HEK293 (cell line): ENCODE results near the gene ITPR3.

Experiments used
- CTCF ChIA-PET: fragments of 350-600 bp; formaldehyde crosslinking; extraction: SDS; loops from one replicate; lab custom pipeline; 2021; ENCODE audit warnings: antibody characterized with exemption; lab: Yijun Ruan, JAX
- POLR2A ChIA-PET: fragments of 300-600 bp; formaldehyde crosslinking; extraction: SDS; loops from one replicate; lab custom pipeline; 2020; ENCODE audit warnings: antibody characterized with exemption, inconsistent platforms; lab: Yijun Ruan, JAX
- H3K27ac ChIP-seq: fragments of 200-500 bp; sonication (Bioruptor generic); 2 replicates; pipeline ENCODE4 v1.5.1; 2014; ENCODE audit warnings: low read depth, low read length, control low read depth, inconsistent platforms; ENCODE audit errors: extremely low read depth
- H3K36me3 ChIP-seq, 2 experiments: fragments of 200-500 bp in 1 of 2; sonication (Bioruptor generic) in 1 of 2; 1 replicate in 1 of 2; 2 replicates in 1 of 2; pipeline ENCODE4 v1.5.1; 2014 to 2017; ENCODE audit warnings: inconsistent platforms in 2 of 2, low read length in 2 of 2; ENCODE audit not compliant: control insufficient read depth in 2 of 2, insufficient read depth in 1 of 2
- H3K4me1 ChIP-seq: fragments of 200-500 bp; sonication (Bioruptor generic); 2 replicates; pipeline ENCODE4 v1.5.1; 2014; ENCODE audit warnings: mild to moderate bottlenecking, low read length, inconsistent platforms; ENCODE audit not compliant: control insufficient read depth, insufficient read depth
- H3K4me3 ChIP-seq: 2 replicates; pipeline ENCODE4 v1.5.1; 2011; ENCODE audit warnings: low read depth, mild to moderate bottlenecking, control low read depth, low read length, moderate library complexity
- H3K9me3 ChIP-seq: fragments of 200-500 bp; sonication (Bioruptor generic); 2 replicates; pipeline ENCODE4 v1.5.1; 2014; ENCODE audit warnings: low read depth, low read length, inconsistent platforms; ENCODE audit not compliant: control insufficient read depth, insufficient read depth
- EGR2 ChIP-seq: fragments of 450-650 bp; formaldehyde crosslinking; IDR thresholded peaks from 2 replicates; pipeline ENCODE4 v1.5.1; 2016; ENCODE audit warnings: low read depth, missing biosample characterization, missing genetic modification characterization
- KLF10 ChIP-seq: fragments of 450-650 bp; IDR thresholded peaks from 2 replicates; pipeline ENCODE4 v1.5.1; 2018; ENCODE audit warnings: missing biosample characterization, mild to moderate bottlenecking, missing genetic modification characterization
- MEIS1 ChIP-seq: sonication (generic); formaldehyde crosslinking; IDR thresholded peaks from 2 replicates; pipeline ENCODE4 v1.8.1; 2022; ENCODE audit warnings: missing genetic modification reagents, mild to moderate bottlenecking, borderline replicate concordance
- SP7 ChIP-seq: fragments of 450-650 bp; formaldehyde crosslinking; IDR thresholded peaks from 2 replicates; pipeline ENCODE4 v1.5.1; 2016; ENCODE audit warnings: missing biosample characterization, missing genetic modification characterization
- ZBTB20 ChIP-seq: fragments of 450-650 bp; formaldehyde crosslinking; IDR thresholded peaks from 2 replicates; pipeline ENCODE4 v1.5.1; 2016; ENCODE audit warnings: missing biosample characterization, missing genetic modification characterization
- ZNF184 ChIP-seq: fragments of 450-650 bp; IDR thresholded peaks from 2 replicates; pipeline ENCODE4 v1.5.1; 2018; ENCODE audit warnings: missing biosample characterization, mild to moderate bottlenecking, missing genetic modification characterization
- ZNF274 ChIP-seq, 2 experiments: fragments of 200-500 bp in 1 of 2; fragments of 450-650 bp in 1 of 2; sonication (Bioruptor generic) in 1 of 2; formaldehyde crosslinking in 1 of 2; IDR thresholded peaks; 2 replicates each; pipeline versions ENCODE4 v1.5.1 to v1.6.1; 2014 to 2016; ENCODE audit warnings: borderline replicate concordance in 1 of 2, inconsistent platforms in 1 of 2, low read length in 1 of 2, missing biosample characterization in 1 of 2, missing genetic modification characterization in 1 of 2
- ZNF350 ChIP-seq: fragments of 450-650 bp; formaldehyde crosslinking; IDR thresholded peaks from 2 replicates; pipeline ENCODE4 v1.5.0; 2017; ENCODE audit warnings: missing biosample characterization, mild to moderate bottlenecking, missing genetic modification characterization
- ZNF354C ChIP-seq: fragments of 450-650 bp; formaldehyde crosslinking; IDR thresholded peaks from 2 replicates; pipeline ENCODE4 v1.5.1; 2016; ENCODE audit warnings: missing biosample characterization, missing genetic modification characterization, low read depth, borderline replicate concordance
- ZNF600 ChIP-seq: fragments of 450-650 bp; formaldehyde crosslinking; IDR thresholded peaks from 2 replicates; pipeline ENCODE4 v1.5.1; 2016; ENCODE audit warnings: missing biosample characterization, missing genetic modification characterization
- ZNF624 ChIP-seq: fragments of 450-650 bp; formaldehyde crosslinking; IDR thresholded peaks from 2 replicates; pipeline ENCODE4 v1.5.1; 2017; ENCODE audit warnings: missing biosample characterization, missing genetic modification characterization
- TF ChIP-seq, protein P1 (sequence below): fragments of 450-650 bp; formaldehyde crosslinking; conservative IDR thresholded peaks from 2 replicates; pipeline ENCODE4 v1.5.1; 2016; ENCODE audit warnings: low read depth, missing biosample characterization, missing genetic modification characterization
- TF ChIP-seq, protein P2 (sequence below): fragments of 450-650 bp; formaldehyde crosslinking; IDR thresholded peaks from 2 replicates; pipeline ENCODE4 v1.5.1; 2016; ENCODE audit warnings: missing biosample characterization, missing genetic modification characterization
- TF ChIP-seq, protein P3 (sequence below): fragments of 450-650 bp; formaldehyde crosslinking; IDR thresholded peaks from 2 replicates; pipeline ENCODE4 v1.5.1; 2016; ENCODE audit warnings: missing biosample characterization, missing genetic modification characterization

Gene ITPR3

DNA sequence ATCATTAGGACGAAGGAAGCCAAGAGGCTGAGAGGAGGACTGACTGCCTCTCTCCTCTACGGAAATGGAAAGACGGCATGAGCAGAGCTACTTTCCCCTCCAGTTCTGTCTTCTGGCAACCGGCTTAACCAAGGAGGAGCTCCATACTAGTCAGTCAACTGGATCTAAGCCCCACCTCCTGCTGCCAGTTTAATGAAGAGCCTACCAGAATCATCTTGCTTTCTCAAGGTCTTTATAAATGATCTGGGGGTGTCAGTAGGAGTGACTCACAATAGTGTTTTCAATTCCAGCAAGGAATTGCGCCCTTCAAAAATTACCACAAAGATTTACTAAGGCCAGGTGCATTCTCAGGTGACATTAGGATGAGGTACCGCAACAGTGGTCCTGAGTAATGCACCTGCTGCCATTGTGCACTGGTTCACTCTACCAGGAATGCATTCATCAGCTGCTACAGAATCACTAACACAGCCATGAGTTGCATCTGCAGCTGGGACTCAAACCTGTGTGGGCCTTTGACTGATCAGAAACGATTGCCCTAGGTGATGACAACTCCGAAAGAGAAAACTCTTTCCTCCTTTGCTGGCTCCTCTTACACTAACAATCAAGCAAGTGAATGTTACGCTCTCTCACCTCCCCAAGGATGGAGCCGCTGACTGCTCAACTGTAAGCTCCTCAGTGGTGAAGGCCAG is 87.5 kb downstream of the ITPR3 start:
- ChIA-PET CTCF (interaction anchor here (0.7 to 4.4 kb wide), 6 partner anchors 7 to 123 kb away, joined by 3 to 75 read pairs (median 6); no protein-coding TSS in a partner anchor), POLR2A (interaction anchor here (0.9 to 1.0 kb wide), 2 partner anchors 40 to 340 kb away, joined by 3 read pairs; no protein-coding TSS in a partner anchor)
- H3K4me3 ChIP-seq, result no peak overlapping the region
- no peaks in the 10 kb centered on the region for H3K9me3 ChIP-seq
- H3K27ac ChIP-seq, result no peak overlapping the region
- peaks cover 9% of the 10 kb centered on the region; the same call in 1 of the 2 replicates for H3K4me1 ChIP-seq
- peaks cover 11 to 47% of the 10 kb centered on the region in 2 experiments for H3K36me3 ChIP-seq
- TF ChIP-seq, protein P1, sequence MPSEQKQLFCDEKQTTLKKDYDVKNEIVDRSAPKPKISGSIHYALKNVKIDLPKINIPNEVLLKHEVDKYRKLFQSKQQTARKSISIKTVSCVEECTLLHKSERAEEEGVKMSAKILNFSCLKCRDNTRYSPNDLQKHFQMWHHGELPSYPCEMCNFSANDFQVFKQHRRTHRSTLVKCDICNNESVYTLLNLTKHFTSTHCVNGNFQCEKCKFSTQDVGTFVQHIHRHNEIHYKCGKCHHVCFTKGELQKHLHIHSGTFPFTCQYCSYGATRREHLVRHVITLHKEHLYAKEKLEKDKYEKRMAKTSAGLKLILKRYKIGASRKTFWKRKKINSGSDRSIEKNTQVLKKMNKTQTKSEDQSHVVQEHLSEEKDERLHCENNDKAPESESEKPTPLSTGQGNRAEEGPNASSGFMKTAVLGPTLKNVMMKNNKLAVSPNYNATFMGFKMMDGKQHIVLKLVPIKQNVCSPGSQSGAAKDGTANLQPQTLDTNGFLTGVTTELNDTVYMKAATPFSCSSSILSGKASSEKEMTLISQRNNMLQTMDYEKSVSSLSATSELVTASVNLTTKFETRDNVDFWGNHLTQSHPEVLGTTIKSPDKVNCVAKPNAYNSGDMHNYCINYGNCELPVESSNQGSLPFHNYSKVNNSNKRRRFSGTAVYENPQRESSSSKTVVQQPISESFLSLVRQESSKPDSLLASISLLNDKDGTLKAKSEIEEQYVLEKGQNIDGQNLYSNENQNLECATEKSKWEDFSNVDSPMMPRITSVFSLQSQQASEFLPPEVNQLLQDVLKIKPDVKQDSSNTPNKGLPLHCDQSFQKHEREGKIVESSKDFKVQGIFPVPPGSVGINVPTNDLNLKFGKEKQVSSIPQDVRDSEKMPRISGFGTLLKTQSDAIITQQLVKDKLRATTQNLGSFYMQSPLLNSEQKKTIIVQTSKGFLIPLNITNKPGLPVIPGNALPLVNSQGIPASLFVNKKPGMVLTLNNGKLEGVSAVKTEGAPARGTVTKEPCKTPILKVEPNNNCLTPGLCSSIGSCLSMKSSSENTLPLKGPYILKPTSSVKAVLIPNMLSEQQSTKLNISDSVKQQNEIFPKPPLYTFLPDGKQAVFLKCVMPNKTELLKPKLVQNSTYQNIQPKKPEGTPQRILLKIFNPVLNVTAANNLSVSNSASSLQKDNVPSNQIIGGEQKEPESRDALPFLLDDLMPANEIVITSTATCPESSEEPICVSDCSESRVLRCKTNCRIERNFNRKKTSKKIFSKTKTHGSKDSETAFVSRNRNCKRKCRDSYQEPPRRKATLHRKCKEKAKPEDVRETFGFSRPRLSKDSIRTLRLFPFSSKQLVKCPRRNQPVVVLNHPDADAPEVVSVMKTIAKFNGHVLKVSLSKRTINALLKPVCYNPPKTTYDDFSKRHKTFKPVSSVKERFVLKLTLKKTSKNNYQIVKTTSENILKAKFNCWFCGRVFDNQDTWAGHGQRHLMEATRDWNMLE (tag by site-specific recombination), result no peak
- TF ChIP-seq ZNF600 (tag by site-specific recombination) (no peak), ZNF354C (no peak), KLF10 (tag by site-specific recombination) (no peak), ZBTB20 (no peak), ZNF624 (no peak), MEIS1 (CRISPR knock-in tag) (no peak), ZNF184 (tag by site-specific recombination) (no peak), SP7 (no peak), EGR2 (tag by site-specific recombination) (no peak), ZNF274 (IDR thresholded peaks at IDR 0.05; ENCODE audit: low read length) (no peak), ZNF274 (tag by site-specific recombination; IDR thresholded peaks at IDR 0.05; ENCODE audit: borderline replicate concordance) (no peak)
- TF ChIP-seq, protein P2, sequence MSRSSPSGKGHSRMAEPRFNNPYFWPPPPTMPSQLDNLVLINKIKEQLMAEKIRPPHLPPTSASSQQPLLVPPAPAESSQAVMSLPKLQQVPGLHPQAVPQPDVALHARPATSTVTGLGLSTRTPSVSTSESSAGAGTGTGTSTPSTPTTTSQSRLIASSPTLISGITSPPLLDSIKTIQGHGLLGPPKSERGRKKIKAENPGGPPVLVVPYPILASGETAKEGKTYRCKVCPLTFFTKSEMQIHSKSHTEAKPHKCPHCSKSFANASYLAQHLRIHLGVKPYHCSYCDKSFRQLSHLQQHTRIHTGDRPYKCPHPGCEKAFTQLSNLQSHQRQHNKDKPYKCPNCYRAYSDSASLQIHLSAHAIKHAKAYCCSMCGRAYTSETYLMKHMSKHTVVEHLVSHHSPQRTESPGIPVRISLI (tag by site-specific recombination), result no peak
- TF ChIP-seq, protein P3, sequence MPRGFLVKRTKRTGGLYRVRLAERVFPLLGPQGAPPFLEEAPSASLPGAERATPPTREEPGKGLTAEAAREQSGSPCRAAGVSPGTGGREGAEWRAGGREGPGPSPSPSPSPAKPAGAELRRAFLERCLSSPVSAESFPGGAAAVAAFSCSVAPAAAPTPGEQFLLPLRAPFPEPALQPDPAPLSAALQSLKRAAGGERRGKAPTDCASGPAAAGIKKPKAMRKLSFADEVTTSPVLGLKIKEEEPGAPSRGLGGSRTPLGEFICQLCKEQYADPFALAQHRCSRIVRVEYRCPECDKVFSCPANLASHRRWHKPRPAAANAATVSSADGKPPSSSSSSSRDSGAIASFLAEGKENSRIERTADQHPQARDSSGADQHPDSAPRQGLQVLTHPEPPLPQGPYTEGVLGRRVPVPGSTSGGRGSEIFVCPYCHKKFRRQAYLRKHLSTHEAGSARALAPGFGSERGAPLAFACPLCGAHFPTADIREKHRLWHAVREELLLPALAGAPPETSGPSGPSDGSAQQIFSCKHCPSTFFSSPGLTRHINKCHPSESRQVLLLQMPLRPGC (tag by site-specific recombination), result no peak

DNA sequence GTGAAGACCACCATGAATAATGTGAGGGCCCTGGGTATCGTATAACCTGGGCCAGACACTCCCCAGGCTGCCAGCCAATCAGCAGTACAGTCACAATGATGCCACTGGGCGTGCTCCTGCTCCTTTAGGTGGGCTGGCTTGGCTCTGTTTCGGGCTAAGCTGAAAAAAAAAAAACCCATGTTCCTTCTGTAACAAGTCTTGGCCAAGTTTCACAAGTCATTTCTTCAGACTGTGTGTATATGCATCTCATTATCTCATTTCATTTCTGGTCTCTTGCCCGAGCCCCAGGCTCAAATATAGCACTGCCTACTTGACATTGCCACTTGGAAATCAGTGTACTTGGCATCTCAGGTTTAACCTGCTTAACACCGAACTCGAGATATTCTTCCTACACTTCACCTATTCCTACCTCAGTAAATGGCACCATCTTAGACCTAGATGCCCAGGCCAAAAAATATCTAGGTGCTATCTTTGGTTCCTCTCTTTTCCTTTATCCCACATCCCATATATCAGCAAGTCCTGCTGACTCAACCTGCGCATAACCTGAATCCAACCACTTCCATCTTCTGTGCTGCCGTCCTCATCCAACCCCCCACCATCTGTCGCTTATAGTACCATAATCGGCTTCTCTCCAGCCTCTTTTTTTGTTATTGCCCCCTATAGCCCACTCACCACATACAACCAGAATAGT is 88.6 kb downstream of the ITPR3 start:
- H3K4me3 ChIP-seq, result no peak overlapping the region

More for the DNA sequence above, 88.6 kb downstream of the ITPR3 start:
- POLR2A ChIA-PET, result interaction anchor here (1.0 to 2.1 kb wide), 3 partner anchors 9 to 62 kb away, joined by 3 to 17 read pairs (median 7); no protein-coding TSS in a partner anchor
- no peaks in the 10 kb centered on the region for H3K9me3 ChIP-seq
- CTCF ChIA-PET, result interaction anchor here (0.5 to 4.4 kb wide), 10 partner anchors 8 to 342 kb away, joined by 3 to 75 read pairs (median 4); no protein-coding TSS in a partner anchor
- peaks cover 9% of the 10 kb centered on the region; the same call in 1 of the 2 replicates for H3K4me1 ChIP-seq
- H3K27ac ChIP-seq, result no peak overlapping the region
- no peak for TF ChIP-seq ZNF350 (tag by site-specific recombination)
- H3K36me3 ChIP-seq, result peaks cover 11 to 42% of the 10 kb centered on the region in 2 experiments
